Bronchial epithelial cell (primary cell): ENCODE results near the gene SEMA4B. TPM values are rescaled to one million over a fixed set of nuclear protein-coding genes. Genes with fewer than 3 reads are reported as not detected.
"Not testable (repeated sequence)": the region's sequence is repeated elsewhere in the genome, so short reads cannot be mapped to it uniquely, and the experiment has no call there.

Source experiments
- DNase-seq: peaks from one replicate; pipeline ENCODE4 v3.0.0-alpha.2; 2010; ENCODE audit warnings: low read depth
- FAIRE-seq: peaks from 2 replicates; lab custom pipeline; 2011; peaks lifted over from hg19 to GRCh38; lab: Jason Lieb, UNC
- H3K27me3 ChIP-seq: 2 replicates; pipeline ENCODE4 v1.5.1; 2011; ENCODE audit warnings: low read length; ENCODE audit not compliant: control insufficient read depth, insufficient read depth
- H3K36me3 ChIP-seq: 2 replicates; pipeline ENCODE4 v1.5.1; 2011; ENCODE audit warnings: low read length; ENCODE audit not compliant: control insufficient read depth, insufficient read depth
- H3K4me3 ChIP-seq: 2 replicates; pipeline ENCODE4 v1.5.1; 2011; ENCODE audit warnings: mild to moderate bottlenecking, low read depth, low read length, control low read depth
- total RNA-seq: library from RNA; depleted of rRNA; stranded (reverse); fragments of >200 nt; gene quantifications from 2 replicates; pipeline ENCODE4 v1.2.1, GENCODE V29; 2014
- TF ChIP-seq, protein P1 (sequence below): IDR thresholded peaks from 2 replicates; pipeline ENCODE4 v1.5.1; 2011; ENCODE audit warnings: mild to moderate bottlenecking, moderate library complexity, low read length, control low read depth, inconsistent platforms; ENCODE audit not compliant: insufficient read depth, severe bottlenecking

The SEMA4B gene
- total RNA-seq, 1 donor from 2014 or later = 90.6 TPM

DNA sequence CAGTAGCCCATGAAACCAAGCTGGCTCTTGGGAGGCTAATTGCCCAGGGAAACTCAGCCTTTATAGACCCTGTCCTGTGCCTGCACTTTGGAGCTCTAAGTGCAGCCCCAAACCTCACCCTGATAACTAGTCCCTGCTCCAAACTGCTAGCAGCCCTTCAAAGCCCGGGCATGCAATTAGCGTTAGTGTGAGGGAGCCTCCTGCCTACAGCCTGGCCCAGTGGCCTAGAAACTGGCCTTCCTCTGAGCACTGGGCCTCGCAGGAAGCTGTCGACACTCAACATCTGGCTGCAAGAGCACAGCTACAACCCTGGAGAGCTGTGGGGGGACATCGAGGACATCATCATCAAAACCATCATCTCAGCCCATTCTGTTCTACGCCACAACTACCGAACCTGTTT is 56.6 kb downstream of the SEMA4B start:
- FAIRE-seq (no peak), DNase-seq (no peak)
- Histone ChIP-seq H3K36me3 (no peaks in the 10 kb centered on the region), H3K4me3 (no peak overlapping the region), H3K27me3 (no peaks in the 10 kb centered on the region)
- TF ChIP-seq, protein P1, sequence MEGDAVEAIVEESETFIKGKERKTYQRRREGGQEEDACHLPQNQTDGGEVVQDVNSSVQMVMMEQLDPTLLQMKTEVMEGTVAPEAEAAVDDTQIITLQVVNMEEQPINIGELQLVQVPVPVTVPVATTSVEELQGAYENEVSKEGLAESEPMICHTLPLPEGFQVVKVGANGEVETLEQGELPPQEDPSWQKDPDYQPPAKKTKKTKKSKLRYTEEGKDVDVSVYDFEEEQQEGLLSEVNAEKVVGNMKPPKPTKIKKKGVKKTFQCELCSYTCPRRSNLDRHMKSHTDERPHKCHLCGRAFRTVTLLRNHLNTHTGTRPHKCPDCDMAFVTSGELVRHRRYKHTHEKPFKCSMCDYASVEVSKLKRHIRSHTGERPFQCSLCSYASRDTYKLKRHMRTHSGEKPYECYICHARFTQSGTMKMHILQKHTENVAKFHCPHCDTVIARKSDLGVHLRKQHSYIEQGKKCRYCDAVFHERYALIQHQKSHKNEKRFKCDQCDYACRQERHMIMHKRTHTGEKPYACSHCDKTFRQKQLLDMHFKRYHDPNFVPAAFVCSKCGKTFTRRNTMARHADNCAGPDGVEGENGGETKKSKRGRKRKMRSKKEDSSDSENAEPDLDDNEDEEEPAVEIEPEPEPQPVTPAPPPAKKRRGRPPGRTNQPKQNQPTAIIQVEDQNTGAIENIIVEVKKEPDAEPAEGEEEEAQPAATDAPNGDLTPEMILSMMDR = no peak

DNA sequence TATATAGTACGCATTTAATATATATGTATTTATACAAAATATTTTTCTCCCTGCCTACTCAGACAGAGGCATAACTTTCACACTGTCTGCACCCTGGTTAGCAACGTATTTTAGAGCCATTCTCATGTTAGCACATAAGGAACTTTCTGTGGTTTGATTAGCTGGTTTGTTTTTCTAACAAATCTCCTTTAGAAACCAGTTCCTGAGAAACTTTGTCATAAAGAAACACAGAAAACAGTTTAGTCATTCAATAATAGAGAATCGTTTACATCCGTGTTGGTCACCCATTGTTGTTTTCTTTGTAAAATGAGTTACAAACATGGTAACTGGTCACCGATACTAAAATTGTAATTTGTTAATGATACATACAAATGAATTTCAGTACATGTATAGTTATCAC is 58.4 kb downstream of the SEMA4B start:
- TF ChIP-seq, protein P1 = no peak
- Histone ChIP-seq H3K4me3 (no peak overlapping the region), H3K27me3 (no peaks in the 10 kb centered on the region), H3K36me3 (no peaks in the 10 kb centered on the region)
- FAIRE-seq (no peak), DNase-seq (no peak)

DNA sequence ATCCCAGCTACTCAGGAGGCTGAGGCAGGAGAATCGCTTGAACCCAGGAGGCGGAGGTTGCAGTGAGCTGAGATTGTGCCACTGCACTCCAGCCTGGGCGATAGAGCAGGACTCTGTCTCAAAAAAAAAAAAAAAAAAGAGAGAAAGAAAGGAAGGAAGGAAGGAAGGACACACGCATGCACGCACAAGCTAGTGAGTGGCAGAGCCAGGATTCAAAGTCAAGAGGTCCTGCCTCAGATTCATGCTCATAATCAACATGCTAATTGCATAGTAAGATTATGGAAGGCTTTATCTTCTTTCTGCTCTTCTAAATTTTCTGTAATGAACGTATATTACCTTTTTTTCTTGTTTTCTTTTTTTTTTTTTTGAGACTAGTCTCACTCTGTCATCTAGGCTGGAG is 59.6 kb downstream of the SEMA4B start:
- not testable (repeated sequence) for H3K4me3 ChIP-seq, H3K27me3 ChIP-seq, H3K36me3 ChIP-seq, DNase-seq, FAIRE-seq

DNA sequence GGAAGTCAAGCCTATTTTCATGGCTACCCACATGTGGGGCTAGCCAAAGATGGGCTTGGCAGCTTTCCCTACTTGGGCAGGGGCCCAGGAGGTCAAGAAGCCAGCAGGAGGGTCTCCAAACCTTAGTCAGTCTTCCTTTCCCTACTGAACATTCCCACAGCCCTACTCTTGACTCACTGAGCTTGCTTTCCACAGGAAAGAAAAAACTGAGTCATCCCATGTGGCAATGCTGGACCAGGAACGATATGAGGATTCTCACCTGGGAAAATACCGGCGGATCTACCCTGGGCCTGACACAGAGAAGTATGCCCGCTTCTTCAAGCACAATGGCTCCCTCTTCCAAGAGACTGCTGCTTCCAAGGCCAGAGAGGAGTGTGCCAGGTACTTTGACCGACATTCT is 60.7 kb downstream of the SEMA4B start:
- DNase-seq (peak; percentile 94), FAIRE-seq (no peak)
- TF ChIP-seq, protein P1 = no peak
- H3K27me3 ChIP-seq = no peaks in the 10 kb centered on the region
- no peaks in the 10 kb centered on the region for H3K36me3 ChIP-seq
- H3K4me3 ChIP-seq = no peak overlapping the region

DNA sequence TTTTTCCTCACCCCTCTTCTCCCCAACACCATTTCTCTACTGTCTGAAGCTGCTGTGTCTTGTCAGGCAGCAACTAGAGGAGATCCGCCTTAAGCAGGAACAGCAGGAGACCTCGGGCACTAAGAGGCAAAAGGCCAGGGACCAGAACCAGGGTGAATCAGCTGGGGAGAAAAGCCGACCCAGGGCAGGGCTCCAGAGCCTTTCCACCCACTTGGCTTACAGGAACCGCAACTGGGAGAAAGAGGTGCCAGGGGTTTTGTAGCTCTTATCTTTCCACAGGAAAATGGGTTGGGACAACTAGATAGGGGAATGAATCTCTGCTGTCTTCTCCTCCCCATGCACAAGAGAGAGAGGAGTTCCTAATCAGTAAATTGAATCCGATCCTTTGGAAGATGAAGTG is 61.3 kb downstream of the SEMA4B start:
- Histone ChIP-seq H3K4me3 (no peak overlapping the region), H3K36me3 (no peaks in the 10 kb centered on the region), H3K27me3 (no peaks in the 10 kb centered on the region)
- TF ChIP-seq, protein P1 = no peak
- no peak for DNase-seq
- no peak for FAIRE-seq

DNA sequence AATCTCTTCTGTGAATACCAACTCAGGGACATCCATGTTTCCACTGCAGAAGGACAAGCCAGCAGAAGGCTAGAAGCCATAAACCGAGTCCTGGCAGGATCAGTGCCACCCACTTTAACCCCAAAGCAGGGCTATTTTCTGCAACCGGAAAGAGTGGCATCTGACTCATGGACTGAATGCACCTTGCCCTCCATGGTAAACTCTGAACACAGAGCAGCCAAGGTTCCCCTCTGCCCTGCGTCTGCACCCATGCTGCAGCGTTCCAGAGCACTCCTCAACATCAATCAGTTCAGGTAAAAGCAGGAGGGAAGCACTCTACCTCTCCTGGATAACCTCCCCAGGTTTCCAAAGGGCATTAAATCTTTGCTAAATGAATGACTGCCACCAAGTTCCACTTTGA is 63.5 kb downstream of the SEMA4B start:
- FAIRE-seq (no peak), DNase-seq (peak; percentile 47)
- Histone ChIP-seq H3K36me3 (no peaks in the 10 kb centered on the region), H3K4me3 (peak overlapping the region; percentile 51), H3K27me3 (no peaks in the 10 kb centered on the region)
- TF ChIP-seq, protein P1 = no peak
